D721Med (cell line): ENCODE results near the gene BBX.

ENCODE experiments used
- DNase-seq: peaks from one replicate; pipeline ENCODE4 v3.0.0; 2011; ENCODE audit warnings: low spot score; ENCODE audit not compliant: insufficient read length
- FAIRE-seq: peaks from 2 replicates; lab custom pipeline; 2011; peaks lifted over from hg19 to GRCh38; lab: Jason Lieb, UNC
- CTCF ChIP-seq: IDR thresholded peaks from 2 replicates; pipeline ENCODE4 v1.5.1; 2012; ENCODE audit warnings: mild to moderate bottlenecking, control low read depth; ENCODE audit not compliant: insufficient read depth; ENCODE audit errors: missing control alignments

The BBX gene

GRCh38 chr3:107791450-107791849 lies 268.7 kb downstream of the BBX start:
- no peak for DNase-seq
- no peak for TF ChIP-seq CTCF
- FAIRE-seq = no peak

- no peak for TF ChIP-seq CTCF
- DNase-seq (no peak), FAIRE-seq (no peak)
Observed at GRCh38 chr3:107794664-107795443, 272.1 kb downstream of the BBX start.

GRCh38 chr3:107795514-107796094 lies 272.8 kb downstream of the BBX start:
- FAIRE-seq = no peak
- no peak for DNase-seq
- TF ChIP-seq CTCF = no peak

GRCh38 chr3:107796791-107797190 lies 274.0 kb downstream of the BBX start:
- DNase-seq (no peak), FAIRE-seq (peak; percentile 97)
- no peak for TF ChIP-seq CTCF

GRCh38 chr3:107797586-107797985 lies 274.8 kb downstream of the BBX start:
- no peak for TF ChIP-seq CTCF
- no peak for DNase-seq
- peak; percentile 11 for FAIRE-seq

- DNase-seq = no peak
- FAIRE-seq = no peak
- no peak for TF ChIP-seq CTCF
Observed at GRCh38 chr3:107798381-107798780, 275.6 kb downstream of the BBX start.

GRCh38 chr3:107800710-107801109 lies 277.9 kb downstream of the BBX start:
- no peak for TF ChIP-seq CTCF
- FAIRE-seq (no peak), DNase-seq (no peak)
